Left forelimb (tissue), 1 donor: ENCODE measurements around the gene DAD1.
"Not testable (repeated sequence)": the region's sequence is repeated elsewhere in the genome, so short reads cannot be mapped to it uniquely, and the experiment has no call there.

Experiments used
- DNase-seq: peaks from one replicate; pipeline ENCODE4 v3.0.0-alpha.2; 2018; ENCODE audit warnings: low spot score

DAD1 gene

DNA sequence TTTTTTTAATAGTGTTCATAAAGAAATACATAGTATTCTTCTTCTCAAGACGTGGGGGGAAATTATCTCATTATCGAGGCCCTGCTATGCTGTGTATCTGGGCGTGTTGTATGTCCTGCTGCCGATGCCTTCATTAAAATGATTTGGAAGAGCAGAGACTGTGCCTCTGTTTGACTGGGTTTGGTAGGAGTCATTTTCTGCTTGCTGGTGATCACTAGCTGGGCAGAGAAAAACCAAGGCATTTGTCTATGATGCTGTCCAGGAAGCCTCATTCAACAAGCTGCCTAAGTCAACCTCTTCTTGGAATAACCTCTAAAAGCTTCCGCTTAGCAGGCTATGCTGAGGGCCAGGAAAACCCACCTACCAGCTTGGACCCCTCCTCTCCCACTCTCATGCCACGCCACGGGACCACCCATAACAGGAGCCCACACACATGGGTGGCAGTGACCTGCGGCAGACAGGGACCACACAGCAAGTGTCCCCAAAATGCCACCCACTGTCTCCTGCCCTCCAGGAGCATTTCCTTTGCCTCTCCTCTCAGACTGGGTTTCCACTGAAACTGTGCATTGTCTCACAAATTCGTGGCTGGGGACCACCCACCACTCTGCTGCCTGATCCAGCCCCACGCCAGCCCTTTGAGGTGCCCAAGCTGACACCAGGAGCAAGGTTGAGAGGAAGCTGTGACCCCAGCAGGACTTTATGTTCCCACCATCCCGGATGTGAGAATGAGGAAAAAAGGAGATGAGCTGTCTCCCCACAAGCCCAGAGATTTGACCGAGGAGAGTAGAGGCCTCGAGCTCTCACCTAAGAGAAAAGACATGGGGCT is 36.8 kb downstream of the DAD1 start:
- DNase-seq, result no peak

DNA sequence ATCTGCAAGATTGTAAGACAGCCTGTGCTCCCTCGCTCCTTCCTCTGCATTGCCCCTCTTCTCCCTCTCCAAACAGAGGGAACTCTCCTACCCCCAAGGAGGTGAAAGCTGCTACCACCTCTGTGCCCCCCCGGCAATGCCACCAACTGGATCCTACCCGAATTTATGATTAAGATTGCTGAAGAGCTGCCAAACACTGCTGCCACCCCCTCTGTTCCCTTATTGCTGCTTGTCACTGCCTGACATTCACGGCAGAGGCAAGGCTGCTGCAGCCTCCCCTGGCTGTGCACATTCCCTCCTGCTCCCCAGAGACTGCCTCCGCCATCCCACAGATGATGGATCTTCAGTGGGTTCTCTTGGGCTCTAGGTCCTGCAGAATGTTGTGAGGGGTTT is 37.4 kb downstream of the DAD1 start:
- DNase-seq, result no peak

DNA sequence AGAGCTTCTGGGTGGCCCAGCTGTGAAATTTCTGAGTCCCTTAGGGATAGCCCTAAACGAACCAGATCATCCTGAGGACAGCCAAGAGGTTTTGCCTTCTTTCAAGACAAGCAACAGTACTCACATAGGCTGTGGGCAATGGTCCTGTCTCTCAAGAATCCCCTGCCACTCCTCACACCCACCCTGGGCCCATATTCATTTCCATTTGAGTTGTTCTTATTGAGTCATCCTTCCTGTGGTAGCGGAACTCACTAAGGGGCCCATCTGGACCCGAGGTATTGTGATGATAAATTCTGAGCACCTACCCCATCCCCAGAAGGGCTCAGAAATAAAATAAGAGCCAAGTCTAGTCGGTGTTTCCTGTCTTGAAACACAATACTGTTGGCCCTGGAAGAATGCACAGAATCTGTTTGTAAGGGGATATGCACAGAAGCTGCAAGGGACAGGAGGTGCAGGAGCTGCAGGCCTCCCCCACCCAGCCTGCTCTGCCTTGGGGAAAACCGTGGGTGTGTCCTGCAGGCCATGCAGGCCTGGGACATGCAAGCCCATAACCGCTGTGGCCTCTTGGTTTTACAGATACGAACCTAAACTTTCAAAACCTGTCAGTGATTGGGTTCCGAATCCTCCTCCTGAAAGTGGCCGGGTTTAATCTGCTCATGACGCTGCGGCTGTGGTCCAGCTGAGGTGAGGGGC is 38.9 kb downstream of the DAD1 start:
- no peak for DNase-seq

DNA sequence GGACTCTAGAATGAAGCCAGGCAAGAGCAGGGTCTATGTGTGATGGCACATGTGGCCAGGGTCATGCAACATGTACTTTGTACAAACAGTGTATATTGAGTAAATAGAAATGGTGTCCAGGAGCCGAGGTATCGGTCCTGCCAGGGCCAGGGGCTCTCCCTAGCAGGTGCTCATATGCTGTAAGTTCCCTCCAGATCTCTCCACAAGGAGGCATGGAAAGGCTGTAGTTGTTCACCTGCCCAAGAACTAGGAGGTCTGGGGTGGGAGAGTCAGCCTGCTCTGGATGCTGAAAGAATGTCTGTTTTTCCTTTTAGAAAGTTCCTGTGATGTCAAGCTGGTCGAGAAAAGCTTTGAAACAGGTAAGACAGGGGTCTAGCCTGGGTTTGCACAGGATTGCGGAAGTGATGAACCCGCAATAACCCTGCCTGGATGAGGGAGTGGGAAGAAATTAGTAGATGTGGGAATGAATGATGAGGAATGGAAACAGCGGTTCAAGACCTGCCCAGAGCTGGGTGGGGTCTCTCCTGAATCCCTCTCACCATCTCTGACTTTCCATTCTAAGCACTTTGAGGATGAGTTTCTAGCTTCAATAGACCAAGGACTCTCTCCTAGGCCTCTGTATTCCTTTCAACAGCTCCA is 39.6 kb downstream of the DAD1 start:
- no peak for DNase-seq

DNA sequence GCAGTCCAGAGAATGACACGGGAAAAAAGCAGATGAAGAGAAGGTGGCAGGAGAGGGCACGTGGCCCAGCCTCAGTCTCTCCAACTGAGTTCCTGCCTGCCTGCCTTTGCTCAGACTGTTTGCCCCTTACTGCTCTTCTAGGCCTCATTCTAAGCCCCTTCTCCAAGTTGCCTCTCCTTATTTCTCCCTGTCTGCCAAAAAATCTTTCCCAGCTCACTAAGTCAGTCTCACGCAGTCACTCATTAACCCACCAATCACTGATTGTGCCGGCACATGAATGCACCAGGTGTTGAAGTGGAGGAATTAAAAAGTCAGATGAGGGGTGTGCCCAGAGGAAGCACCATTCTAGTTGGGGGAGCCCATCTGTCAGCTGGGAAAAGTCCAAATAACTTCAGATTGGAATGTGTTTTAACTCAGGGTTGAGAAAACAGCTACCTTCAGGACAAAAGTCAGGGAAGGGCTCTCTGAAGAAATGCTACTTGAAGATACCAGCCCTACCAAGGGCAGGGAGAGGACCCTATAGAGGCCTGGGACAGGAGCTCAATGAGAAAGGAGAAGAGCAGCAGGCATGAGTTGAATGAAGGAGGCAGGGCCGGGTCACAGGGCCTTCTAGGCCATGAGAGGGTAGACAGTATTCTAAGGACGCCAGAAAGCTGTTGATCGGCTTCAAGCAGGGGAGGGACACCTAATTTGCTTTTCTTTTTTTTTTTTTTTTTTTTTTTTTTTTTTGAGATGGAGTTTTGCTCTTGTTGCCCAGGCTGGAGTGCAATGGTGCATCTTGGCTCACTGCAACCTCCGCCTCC is 40.9 kb downstream of the DAD1 start:
- no peak for DNase-seq

DNA sequence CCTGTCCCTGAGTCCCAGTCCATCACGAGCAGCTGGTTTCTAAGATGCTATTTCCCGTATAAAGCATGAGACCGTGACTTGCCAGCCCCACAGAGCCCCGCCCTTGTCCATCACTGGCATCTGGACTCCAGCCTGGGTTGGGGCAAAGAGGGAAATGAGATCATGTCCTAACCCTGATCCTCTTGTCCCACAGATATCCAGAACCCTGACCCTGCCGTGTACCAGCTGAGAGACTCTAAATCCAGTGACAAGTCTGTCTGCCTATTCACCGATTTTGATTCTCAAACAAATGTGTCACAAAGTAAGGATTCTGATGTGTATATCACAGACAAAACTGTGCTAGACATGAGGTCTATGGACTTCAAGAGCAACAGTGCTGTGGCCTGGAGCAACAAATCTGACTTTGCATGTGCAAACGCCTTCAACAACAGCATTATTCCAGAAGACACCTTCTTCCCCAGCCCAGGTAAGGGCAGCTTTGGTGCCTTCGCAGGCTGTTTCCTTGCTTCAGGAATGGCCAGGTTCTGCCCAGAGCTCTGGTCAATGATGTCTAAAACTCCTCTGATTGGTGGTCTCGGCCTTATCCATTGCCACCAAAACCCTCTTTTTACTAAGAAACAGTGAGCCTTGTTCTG is 41.6 kb downstream of the DAD1 start:
- no peak for DNase-seq

DNA sequence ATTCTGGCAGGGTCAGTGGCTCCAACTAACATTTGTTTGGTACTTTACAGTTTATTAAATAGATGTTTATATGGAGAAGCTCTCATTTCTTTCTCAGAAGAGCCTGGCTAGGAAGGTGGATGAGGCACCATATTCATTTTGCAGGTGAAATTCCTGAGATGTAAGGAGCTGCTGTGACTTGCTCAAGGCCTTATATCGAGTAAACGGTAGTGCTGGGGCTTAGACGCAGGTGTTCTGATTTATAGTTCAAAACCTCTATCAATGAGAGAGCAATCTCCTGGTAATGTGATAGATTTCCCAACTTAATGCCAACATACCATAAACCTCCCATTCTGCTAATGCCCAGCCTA is 42.3 kb downstream of the DAD1 start:
- DNase-seq, result no peak

DNA sequence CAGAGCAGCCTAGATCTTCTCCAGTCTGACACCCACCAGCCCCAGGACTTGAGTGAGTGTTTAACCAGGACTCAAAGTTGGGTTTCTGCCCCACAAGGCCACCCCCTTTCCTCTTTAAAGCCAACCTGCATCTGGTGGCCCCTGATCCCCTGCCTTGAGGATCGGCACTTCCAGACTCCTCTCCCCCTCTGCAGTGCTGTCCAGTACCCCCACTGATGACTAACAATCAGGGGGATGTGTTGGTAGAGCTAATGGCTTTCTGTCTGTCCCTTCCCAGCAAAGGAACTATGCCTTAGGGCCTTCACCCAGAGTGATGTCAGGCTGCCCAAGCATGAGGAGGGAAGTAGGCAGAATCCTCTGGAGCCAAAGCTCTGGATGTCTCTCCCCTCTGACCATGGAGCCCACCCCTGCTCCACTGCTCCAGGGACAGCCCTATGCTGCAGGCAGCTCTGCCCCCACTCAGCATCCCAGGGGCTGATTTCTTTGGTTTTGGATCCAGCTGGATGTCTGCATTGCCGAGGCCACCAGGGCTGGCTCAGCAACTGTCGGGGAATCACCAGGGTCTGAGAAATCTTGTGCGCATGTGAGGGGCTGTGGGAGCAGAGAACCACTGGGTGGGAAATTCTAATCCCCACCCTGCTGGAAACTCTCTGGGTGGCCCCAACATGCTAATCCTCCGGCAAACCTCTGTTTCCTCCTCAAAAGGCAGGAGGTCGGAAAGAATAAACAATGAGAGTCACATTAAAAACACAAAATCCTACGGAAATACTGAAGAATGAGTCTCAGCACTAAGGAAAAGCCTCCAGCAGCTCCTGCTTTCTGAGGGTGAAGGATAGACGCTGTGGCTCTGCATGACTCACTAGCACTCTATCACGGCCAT is 42.9 kb downstream of the DAD1 start:
- DNase-seq, result no peak

DNA sequence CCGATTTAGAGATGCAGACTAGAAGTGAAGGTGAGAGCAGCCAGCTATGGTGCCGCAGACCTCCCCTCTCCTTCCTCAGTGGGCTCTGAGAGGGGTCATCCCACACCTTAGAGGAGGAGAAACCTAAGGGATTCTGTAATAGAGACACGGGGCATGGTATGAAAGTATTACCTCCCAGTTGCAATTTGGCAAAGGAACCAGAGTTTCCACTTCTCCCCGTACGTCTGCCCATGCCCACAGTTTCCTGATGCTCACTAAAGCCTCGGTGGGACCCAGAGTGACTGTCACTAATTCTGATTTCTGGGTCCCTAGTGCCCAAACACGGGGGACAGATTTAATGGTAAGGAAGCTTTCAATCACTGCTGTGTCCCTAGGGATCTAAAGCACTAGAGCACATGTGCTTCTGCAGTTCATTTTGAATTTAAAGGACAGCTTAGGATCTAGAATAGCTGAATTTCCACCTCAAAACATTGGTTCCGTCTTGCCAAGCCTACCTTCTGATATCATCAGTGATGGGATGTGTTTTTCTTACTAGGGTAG is 44.1 kb downstream of the DAD1 start:
- no peak for DNase-seq

DNA sequence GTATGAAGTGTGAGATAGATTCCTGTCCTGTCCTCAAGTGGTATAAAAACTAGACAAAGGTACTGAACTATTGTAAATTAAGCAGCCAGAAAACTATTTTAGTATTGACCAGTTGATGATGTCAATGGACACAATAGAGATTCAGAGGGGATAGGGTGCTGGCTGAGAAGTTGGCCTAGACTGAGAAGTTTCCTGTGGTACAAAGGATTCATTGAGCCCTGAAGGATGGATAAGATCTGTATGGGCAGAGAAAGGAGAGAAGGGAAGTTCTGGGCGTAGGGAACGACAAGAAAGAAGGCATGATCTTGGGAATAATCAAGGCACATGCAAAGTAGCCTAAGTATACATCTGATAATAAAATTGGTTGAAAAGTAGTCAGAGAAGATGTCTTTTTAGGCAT is 44.6 kb downstream of the DAD1 start:
- DNase-seq, result no peak

DNA sequence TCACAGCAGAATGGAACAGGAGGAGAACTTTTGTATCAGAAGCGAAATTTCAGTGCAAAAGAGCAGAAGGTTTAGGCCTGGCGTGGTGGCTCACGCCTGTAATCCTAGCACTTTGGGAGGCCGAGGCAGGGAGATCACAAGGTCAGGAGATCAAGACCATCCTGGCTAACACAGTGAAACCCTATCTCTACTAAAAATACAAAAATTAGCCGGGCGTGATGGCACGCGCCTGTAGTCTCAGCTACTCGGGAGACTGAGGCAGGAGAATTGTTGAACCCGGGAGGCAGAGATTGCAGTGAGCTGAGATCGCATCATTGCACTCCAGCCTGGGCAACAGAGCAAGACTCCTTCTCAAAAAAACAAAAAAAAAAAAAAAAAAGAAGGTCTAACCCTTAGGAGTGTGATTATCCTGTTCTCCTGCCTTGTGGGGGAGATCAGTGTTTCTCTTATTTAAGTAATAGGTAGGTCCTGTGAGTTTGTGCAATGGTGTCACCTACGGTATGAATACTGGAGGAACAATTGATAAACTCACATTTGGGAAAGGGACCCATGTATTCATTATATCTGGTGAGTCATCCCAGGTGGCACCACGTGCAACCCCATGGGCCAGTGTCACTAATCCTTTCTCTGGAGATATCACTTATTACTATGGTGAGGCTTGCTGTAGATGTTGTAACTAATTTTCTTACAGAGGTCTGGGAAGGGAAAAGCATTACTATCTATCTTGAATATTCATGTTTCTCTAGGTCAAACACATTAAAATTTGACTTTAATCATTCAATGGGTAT is 45.3 kb downstream of the DAD1 start:
- not testable (repeated sequence) for DNase-seq

DNA sequence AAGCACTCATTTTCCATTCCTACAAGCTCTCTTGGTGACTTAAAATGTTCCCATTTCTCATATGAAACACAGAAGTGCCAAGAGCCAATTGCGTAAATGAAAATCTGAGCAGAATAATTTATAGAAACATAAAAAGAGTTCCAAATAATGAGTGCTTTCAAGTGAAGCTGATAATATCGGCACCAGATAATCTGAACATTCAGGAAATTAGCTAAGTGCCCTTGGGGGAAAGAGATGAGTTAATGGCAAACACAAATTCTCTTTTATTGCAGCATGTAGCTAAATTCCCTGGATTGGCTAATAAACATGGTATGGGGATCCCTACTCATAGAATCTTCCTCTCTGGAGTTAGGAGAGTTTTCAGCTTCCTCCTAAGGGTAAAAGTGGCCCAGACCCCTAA is 46.7 kb downstream of the DAD1 start:
- no peak for DNase-seq

DNA sequence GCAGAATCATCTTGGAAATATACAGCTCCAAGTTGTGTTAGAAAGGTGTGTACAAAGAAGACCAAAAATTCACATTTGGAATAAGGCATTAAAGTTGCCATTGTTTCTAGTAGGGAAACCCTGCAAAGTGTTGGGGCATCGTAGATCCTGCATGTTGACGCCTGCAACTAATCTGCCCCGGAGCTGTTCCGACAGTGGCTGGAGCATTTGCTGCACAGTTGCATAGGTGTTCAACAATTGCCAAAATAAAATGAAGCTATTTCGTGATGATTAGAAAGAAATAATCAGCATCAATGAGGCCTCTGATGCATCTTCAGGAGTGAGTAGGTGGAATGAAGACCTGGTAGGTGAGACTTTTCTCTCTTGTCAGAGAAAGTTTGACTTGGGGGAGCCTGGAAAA is 47.3 kb downstream of the DAD1 start:
- no peak for DNase-seq

DNA sequence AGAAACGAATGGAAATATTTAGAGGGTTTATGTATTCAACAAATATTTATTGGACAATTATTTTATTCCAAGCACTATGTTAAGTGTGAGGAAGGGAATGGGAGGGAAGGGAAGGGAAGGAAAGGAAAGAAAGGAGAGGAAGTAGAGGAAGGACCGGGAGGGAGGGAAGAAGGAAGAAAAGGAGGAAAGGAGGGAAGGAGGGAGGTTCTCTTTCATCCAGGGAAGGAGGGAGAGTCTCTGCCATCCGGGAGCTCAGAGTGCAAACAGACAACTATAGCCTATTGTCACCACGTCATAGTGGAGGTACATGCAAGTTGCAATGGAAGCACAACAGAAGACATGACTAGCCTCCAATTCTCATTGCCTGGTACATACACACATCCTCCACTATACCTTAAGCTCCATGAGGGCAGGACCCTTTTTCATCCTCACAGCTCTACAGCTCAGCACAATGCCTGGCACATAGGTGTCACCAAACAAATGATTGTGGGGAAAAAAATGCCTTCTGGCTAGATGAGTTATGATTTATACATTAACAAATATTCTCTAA is 48.1 kb downstream of the DAD1 start:
- no peak for DNase-seq

DNA sequence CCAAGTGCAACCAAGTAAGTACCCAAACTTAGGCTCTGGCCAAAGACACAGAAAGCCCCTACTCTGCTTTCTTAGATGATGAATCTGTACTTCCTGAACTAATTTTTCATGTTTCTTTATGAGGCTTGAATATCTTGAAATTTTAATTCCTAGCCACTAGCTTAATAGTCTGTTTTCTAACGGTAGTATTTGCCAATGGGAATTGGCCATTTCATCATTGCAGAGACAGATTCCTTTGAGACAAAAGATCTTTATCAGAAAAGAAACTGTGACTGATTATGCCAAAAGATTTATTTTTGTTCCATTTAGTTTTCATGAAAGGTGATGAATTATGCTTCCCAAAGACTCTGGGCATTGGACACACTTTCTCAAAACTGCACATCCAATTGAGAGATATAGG is 48.7 kb downstream of the DAD1 start:
- DNase-seq, result no peak

DNA sequence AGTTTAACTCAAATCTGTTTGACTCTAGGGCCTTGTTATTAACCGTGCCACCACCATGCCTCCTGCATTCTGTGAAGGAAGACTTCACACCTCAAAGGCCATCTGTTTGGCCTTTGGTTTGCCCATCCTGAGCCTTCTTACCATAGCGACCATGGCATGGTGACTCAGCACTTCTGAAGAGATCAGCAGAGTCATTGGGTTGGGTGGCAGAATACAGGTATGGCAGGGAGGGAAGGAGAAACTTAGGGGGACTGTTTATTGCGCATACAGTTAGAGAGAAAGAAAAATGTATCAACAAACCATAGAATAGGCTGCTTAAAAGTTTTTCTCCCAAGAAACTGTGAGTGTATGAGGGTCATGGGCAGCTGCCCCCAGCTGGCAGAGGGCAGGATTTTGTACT is 49.2 kb downstream of the DAD1 start:
- no peak for DNase-seq

DNA sequence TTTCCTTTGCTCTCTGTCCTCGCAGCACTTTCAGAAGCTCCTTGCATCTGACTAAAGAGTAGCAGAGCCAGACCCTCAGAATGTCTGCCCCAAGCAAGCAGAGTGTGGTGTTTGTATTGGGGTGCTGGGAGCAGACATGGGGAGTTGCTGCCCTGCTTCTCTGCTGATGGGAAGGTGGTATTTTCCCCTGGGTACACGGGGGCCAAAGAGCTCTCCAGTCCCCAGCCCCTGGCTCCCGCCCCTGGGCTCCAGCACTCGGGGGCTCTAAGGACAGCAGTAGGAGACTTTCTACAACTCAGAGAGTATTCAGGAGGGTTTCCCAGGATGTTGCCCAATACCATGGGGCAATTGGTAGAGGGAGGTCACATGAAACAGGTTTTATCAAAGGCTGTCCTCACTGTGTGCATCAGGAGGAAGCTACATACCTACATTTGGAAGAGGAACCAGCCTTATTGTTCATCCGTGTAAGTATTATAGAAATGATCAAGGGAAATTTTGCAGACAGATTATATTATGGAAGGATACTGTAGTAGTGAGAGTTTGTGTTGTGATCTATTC is 50.3 kb downstream of the DAD1 start:
- DNase-seq, result no peak

DNA sequence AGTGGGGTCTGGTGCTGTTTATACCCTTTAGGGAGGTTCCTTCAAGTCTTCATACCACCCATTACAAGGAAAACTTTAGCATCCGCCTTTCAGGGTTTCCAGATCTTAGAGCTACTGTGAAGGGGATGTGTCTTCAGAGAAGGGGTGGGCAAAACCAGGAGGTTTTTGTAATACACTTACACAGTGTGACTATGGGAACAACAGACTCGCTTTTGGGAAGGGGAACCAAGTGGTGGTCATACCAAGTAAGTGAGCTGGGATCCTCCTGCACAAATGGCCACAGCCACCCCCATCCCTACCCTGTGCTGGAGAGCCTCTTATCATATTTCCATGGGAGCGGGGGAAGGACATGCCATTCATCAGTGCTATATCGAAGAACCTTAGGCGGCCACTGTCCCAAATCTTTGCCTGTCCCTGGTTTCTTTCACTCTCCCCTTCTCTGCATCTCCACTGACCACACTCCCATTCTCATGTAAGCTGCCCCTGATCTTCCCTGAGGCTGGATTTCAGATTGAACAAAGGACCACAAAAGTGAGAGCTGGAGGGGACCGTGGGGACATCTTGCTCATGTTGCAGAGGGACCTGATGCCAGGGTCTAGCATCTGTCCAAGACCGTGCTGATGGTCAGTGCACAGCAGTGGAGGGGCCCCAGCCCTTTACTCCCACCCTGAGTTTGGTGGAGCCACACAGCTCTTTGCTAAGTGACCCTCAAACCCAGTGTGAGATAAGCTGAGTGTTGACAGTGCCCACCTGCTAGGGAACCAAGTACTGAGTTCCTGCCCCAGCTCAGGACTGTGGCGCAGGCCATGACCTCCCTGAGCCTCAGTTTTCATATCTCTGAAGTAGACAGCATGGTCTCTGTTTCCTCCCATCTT is 51.4 kb downstream of the DAD1 start:
- no peak for DNase-seq
